ENCODE results near the gene MYBPC2. TPM values are rescaled to one million over a fixed set of nuclear protein-coding genes. Genes with fewer than 3 reads are reported as not detected.

MYBPC2 gene
- total RNA-seq, 1 donor from 2014 or later, result not detected

DNA sequence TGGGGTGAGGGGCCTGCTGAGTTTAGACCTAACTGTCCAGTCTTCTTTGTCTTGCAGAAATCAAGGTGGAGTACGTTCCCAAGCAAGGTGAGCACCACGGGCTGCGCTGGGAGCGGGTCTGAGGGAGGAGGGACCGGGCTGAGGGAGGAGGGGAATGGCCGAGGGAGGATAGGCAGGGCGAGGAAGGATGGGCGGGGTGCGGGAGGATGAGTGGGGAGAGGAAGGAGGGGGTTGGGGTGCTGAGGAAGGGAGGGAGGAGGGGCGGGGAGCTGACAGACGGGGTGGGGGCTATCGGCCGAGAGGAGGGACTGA is 18.5 kb downstream of the MYBPC2 start:
- no peak overlapping the region for H3K4me3 ChIP-seq (ENCODE audit: low read depth, low read length)
- no peak for DNase-seq (ENCODE audit: low read depth)
- TF ChIP-seq, protein P1, sequence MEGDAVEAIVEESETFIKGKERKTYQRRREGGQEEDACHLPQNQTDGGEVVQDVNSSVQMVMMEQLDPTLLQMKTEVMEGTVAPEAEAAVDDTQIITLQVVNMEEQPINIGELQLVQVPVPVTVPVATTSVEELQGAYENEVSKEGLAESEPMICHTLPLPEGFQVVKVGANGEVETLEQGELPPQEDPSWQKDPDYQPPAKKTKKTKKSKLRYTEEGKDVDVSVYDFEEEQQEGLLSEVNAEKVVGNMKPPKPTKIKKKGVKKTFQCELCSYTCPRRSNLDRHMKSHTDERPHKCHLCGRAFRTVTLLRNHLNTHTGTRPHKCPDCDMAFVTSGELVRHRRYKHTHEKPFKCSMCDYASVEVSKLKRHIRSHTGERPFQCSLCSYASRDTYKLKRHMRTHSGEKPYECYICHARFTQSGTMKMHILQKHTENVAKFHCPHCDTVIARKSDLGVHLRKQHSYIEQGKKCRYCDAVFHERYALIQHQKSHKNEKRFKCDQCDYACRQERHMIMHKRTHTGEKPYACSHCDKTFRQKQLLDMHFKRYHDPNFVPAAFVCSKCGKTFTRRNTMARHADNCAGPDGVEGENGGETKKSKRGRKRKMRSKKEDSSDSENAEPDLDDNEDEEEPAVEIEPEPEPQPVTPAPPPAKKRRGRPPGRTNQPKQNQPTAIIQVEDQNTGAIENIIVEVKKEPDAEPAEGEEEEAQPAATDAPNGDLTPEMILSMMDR (conservative IDR thresholded peaks at IDR 0.05; ENCODE audit: low read depth, low read length), result no peak

DNA sequence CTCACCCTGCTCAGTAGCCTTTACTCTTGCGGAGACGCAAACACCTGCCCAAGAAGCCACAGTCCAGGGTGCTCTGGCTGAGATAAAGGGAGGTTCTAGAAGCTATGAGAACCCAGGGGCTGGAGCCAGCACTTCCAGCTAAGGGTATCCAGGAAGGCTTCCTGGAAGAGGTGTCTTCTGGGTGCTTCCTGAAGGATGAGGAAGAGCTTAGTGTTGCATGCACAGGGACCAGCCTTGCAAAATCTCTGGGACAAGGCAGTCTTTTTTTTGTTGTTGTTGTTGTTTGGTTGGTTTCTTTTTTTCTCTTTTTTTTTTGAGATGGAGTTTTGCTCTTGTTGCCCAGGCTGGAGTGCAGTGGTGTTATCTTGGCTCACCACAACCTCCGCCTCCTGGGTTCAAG is 20.6 kb downstream of the MYBPC2 start:
- TF ChIP-seq, protein P1 (conservative IDR thresholded peaks at IDR 0.05; ENCODE audit: low read depth, low read length), result no peak
- H3K4me3 ChIP-seq (ENCODE audit: low read depth, low read length), result no peak overlapping the region
- DNase-seq (ENCODE audit: low read depth), result no peak

DNA sequence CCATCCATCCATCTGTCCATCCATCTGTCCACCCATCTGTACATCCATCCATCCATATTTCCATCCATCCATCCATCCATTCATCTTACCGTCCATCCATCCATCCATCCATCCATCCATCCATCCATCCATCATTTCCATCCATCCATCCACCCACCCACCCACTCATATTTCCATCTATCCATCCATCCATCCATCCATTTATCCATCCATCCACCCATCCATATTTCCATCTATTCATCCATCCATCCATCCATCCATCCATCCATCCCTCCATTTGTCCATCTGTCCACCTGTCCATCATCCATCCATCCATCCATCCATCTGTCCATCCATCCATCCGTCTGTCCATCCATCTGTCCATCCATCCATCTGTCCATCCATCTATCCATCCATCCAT is 23.3 kb downstream of the MYBPC2 start:
- no peak for DNase-seq (ENCODE audit: low read depth)
- TF ChIP-seq, protein P1 (conservative IDR thresholded peaks at IDR 0.05; ENCODE audit: low read depth, low read length), result no peak
- no peak overlapping the region for H3K4me3 ChIP-seq (ENCODE audit: low read depth, low read length)

DNA sequence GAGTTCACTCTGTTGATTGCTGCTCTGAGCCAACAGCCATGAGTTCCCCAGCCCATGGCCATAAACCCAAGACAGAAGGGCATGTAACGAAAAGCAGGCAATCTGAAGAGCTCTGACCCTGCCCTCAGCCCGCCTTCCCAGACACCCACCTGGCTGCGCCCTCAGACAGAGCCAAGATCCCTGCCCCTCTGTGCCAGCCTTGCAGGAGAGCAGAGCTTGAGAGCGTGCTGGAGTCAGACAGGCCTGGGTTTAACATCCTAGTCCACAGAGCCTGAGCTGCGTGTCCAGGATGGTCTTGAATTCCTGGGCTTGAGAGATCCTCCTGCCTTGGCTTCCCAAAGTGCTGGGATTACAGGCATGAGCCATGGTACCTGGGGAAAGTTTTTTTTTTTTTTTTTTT is 24.6 kb downstream of the MYBPC2 start:
- TF ChIP-seq, protein P1 (conservative IDR thresholded peaks at IDR 0.05; ENCODE audit: low read depth, low read length), result no peak
- DNase-seq (ENCODE audit: low read depth), result no peak
- H3K4me3 ChIP-seq (ENCODE audit: low read depth, low read length), result no peak overlapping the region

DNA sequence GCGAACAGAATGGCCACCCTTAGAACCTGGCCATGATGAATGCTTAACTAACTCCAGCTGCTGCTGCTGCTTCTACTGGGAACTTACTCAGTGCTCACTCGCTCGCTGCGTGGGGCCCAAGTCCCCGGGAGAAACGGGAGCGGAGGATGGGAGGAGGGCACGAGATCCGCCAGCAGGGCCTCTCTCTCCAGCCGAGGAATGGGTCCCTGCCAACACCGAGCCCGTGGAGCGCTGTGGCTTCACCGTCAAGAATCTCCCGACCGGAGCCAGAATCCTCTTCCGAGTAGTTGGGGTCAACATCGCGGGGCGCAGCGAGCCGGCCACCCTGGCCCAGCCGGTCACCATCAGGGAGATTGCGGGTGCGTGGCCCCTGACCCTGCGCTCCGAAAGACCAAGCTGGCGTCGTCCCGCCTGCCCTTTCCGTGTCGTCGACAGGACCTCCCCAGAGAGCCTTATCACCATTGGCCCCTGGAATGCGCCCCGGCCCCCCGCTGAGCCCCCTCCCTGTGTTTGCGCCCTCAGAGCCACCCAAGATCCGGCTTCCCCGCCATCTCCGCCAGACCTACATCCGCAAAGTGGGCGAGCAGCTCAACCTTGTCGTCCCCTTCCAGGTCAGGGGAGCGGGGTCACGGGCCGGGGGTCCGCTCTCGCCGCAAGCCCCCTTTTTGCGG is 25.8 kb downstream of the MYBPC2 start:
- TF ChIP-seq, protein P1 (conservative IDR thresholded peaks at IDR 0.05; ENCODE audit: low read depth, low read length), result no peak
- DNase-seq (ENCODE audit: low read depth), result no peak
- H3K4me3 ChIP-seq (ENCODE audit: low read depth, low read length), result no peak overlapping the region

DNA sequence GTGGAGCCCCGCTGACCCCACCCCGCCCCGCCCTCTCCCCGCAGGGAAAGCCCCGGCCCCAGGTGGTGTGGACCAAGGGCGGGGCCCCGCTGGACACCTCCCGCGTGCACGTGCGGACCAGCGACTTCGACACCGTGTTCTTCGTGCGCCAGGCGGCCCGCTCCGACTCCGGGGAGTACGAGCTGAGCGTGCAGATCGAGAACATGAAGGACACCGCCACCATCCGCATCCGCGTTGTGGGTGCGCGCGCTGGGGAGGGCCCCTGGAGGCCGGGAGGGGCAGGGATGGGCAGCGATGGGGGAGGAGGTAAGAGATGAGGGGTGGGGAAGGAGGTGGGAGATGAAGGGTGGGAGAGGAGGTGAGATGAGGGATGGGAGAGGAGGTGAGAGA is 26.4 kb downstream of the MYBPC2 start:
- TF ChIP-seq, protein P1 (conservative IDR thresholded peaks at IDR 0.05; ENCODE audit: low read depth, low read length), result no peak
- no peak for DNase-seq (ENCODE audit: low read depth)
- no peak overlapping the region for H3K4me3 ChIP-seq (ENCODE audit: low read depth, low read length)

DNA sequence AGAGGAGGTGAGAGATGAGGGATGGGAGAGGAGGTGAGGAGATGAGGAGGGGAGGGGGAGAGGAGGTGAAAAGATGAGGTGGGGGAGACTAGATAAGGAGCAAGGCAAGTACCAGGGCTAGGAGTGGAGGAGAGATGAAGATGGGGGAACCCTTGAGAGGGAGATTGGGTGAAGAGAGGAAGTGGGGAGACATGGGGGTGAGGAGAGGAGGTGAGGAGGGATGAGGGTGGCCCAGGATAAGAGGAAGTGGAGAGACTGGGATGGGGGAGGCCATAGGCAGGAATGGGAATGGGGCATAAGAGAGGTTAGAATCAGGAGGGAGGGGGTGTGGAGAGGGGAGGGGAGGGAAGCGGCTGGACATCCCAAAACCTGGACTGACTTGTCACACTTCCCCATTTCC is 26.9 kb downstream of the MYBPC2 start:
- DNase-seq (ENCODE audit: low read depth), result no peak
- TF ChIP-seq, protein P1 (conservative IDR thresholded peaks at IDR 0.05; ENCODE audit: low read depth, low read length), result no peak
- H3K4me3 ChIP-seq (ENCODE audit: low read depth, low read length), result no peak overlapping the region
